Activated T-helper 17 cell treated with anti-CD3 and anti-CD28 coated beads, Interleukin-2, amount 50 U/mL, for 72 hours (primary cell): ENCODE data around the gene DNAJB13. TPM values are rescaled to one million over a fixed set of nuclear protein-coding genes. Genes with fewer than 3 reads are reported as not detected.
"Not testable (repeated sequence)": the region's sequence is repeated elsewhere in the genome, so short reads cannot be mapped to it uniquely, and the experiment has no call there.

Source experiments
- ATAC-seq: fragments of 150-1000 bp; cut with Tn5 transposase; replicated peaks from 2 replicates; pipeline ENCODE4 v1.10.0; 2021; ENCODE audit warnings: mild to moderate bottlenecking, moderate library complexity
- H3K27ac Mint-ChIP-seq: one replicate; pipeline ENCODE4 v1.8.0; 2022; ENCODE audit warnings: mixed read lengths
- H3K27me3 Mint-ChIP-seq: one replicate; pipeline ENCODE4 v1.8.0; 2022; ENCODE audit warnings: mixed read lengths
- H3K36me3 Mint-ChIP-seq: one replicate; pipeline ENCODE4 v1.8.0; 2022; ENCODE audit warnings: low read depth, mild to moderate bottlenecking, mixed read lengths
- H3K4me1 Mint-ChIP-seq: one replicate; pipeline ENCODE4 v1.8.0; 2022; ENCODE audit warnings: mixed read lengths
- H3K4me3 Mint-ChIP-seq: one replicate; pipeline ENCODE4 v1.8.0; 2022; ENCODE audit warnings: mild to moderate bottlenecking, mixed read lengths
- H3K9me3 Mint-ChIP-seq: one replicate; pipeline ENCODE4 v1.8.0; 2022; ENCODE audit warnings: mixed read lengths
- total RNA-seq, 2 donors: library from RNA; stranded (reverse); gene quantifications; one replicate each; pipeline ENCODE4 v1.2.3, GENCODE V29; 2022

The DNAJB13 gene
- total RNA-seq, result 1 to 10 TPM in 1 of 2 donors, not detected in 1; 1.2 TPM

- peak; percentile 34 for ATAC-seq
- Mint-ChIP-seq H3K27ac (no peak within 1 kb of the TSS), H3K9me3 (no peaks in the 10 kb centered on the region), H3K4me1 (no peaks in the 10 kb centered on the region), H3K27me3 (no peaks in the 10 kb centered on the region), H3K4me3 (no peak within 1 kb of the TSS), H3K36me3 (no peaks in the 10 kb centered on the region)
Measured at GRCh38 chr11:73950869-73951710, at the start of gene DNAJB13. TSS of gene DNAJB13 (plus strand) at chr11:73951026. CDS start at chr11:73951070, 44 bp downstream.

GRCh38 chr11:73902303-73902702 lies 48.5 kb upstream of the DNAJB13 start:
- Mint-ChIP-seq H3K27me3 (no peaks in the 10 kb centered on the region), H3K4me3 (no peak overlapping the region), H3K4me1 (peaks cover 4% of the 10 kb centered on the region), H3K27ac (no peak overlapping the region), H3K9me3 (no peaks in the 10 kb centered on the region), H3K36me3 (peaks cover 67% of the 10 kb centered on the region)
- ATAC-seq, result no peak

- H3K4me1 Mint-ChIP-seq, result peaks cover 9% of the 10 kb centered on the region
- no peaks in the 10 kb centered on the region for H3K27me3 Mint-ChIP-seq
- H3K4me3 Mint-ChIP-seq, result no peak overlapping the region
- peaks cover 65% of the 10 kb centered on the region for H3K36me3 Mint-ChIP-seq
- H3K9me3 Mint-ChIP-seq, result no peaks in the 10 kb centered on the region
- peak; percentile 100 for ATAC-seq
- H3K27ac Mint-ChIP-seq, result peak overlapping the region; percentile 46
Measured at GRCh38 chr11:73907191-73907590, 43.6 kb upstream of the DNAJB13 start.

- ATAC-seq, result no peak
Measured at GRCh38 chr11:73912026-73912425, 38.8 kb upstream of the DNAJB13 start.

GRCh38 chr11:73913472-73913871 lies 37.4 kb upstream of the DNAJB13 start:
- ATAC-seq, result no peak
- Mint-ChIP-seq H3K4me3 (no peak overlapping the region), H3K4me1 (peaks cover 4% of the 10 kb centered on the region), H3K27me3 (no peaks in the 10 kb centered on the region), H3K36me3 (peaks cover 93% of the 10 kb centered on the region), H3K27ac (no peak overlapping the region), H3K9me3 (no peaks in the 10 kb centered on the region)

More at GRCh38 chr11:73912026-73912425, 38.8 kb upstream of the DNAJB13 start:
- H3K4me1 Mint-ChIP-seq, result peaks cover 7% of the 10 kb centered on the region
- no peaks in the 10 kb centered on the region for H3K27me3 Mint-ChIP-seq
- H3K36me3 Mint-ChIP-seq, result peaks cover 85% of the 10 kb centered on the region
- H3K27ac Mint-ChIP-seq, result peak overlapping the region; percentile 26
- no peak overlapping the region for H3K4me3 Mint-ChIP-seq
- no peaks in the 10 kb centered on the region for H3K9me3 Mint-ChIP-seq

- no peak for ATAC-seq
- Mint-ChIP-seq H3K4me3 (no peak overlapping the region), H3K36me3 (peaks cover 96% of the 10 kb centered on the region), H3K4me1 (peaks cover 3% of the 10 kb centered on the region), H3K27ac (no peak overlapping the region), H3K27me3 (no peaks in the 10 kb centered on the region), H3K9me3 (no peaks in the 10 kb centered on the region)
Measured at GRCh38 chr11:73914284-73914683, 36.5 kb upstream of the DNAJB13 start.

- Mint-ChIP-seq H3K4me1 (no peaks in the 10 kb centered on the region), H3K9me3 (no peaks in the 10 kb centered on the region), H3K27ac (no peak overlapping the region), H3K4me3 (no peak overlapping the region), H3K27me3 (no peaks in the 10 kb centered on the region), H3K36me3 (peaks cover 88% of the 10 kb centered on the region)
- ATAC-seq, result no peak
Measured at GRCh38 chr11:73916435-73916834, 34.4 kb upstream of the DNAJB13 start.

- Mint-ChIP-seq H3K27me3 (no peaks in the 10 kb centered on the region), H3K4me3 (no peak overlapping the region)
- ATAC-seq, result no peak
Measured at GRCh38 chr11:73921180-73921579, 29.6 kb upstream of the DNAJB13 start.

GRCh38 chr11:73929388-73929787 lies 21.4 kb upstream of the DNAJB13 start:
- ATAC-seq, result no peak
- no peak overlapping the region for H3K4me3 Mint-ChIP-seq
- no peaks in the 10 kb centered on the region for H3K9me3 Mint-ChIP-seq
- no peak overlapping the region for H3K27ac Mint-ChIP-seq
- no peaks in the 10 kb centered on the region for H3K27me3 Mint-ChIP-seq
- no peaks in the 10 kb centered on the region for H3K4me1 Mint-ChIP-seq
- peaks cover 95% of the 10 kb centered on the region for H3K36me3 Mint-ChIP-seq

More at GRCh38 chr11:73921180-73921579, 29.6 kb upstream of the DNAJB13 start:
- H3K4me1 Mint-ChIP-seq, result no peaks in the 10 kb centered on the region
- no peaks in the 10 kb centered on the region for H3K9me3 Mint-ChIP-seq
- no peak overlapping the region for H3K27ac Mint-ChIP-seq
- H3K36me3 Mint-ChIP-seq, result peaks cover 84% of the 10 kb centered on the region

- Mint-ChIP-seq H3K4me3 (no peak overlapping the region), H3K36me3 (peaks cover 80% of the 10 kb centered on the region), H3K4me1 (no peaks in the 10 kb centered on the region), H3K27me3 (no peaks in the 10 kb centered on the region), H3K9me3 (no peaks in the 10 kb centered on the region), H3K27ac (no peak overlapping the region)
- ATAC-seq, result peak; percentile 66
Measured at GRCh38 chr11:73931039-73931645, 19.7 kb upstream of the DNAJB13 start.

GRCh38 chr11:73931951-73932350 lies 18.9 kb upstream of the DNAJB13 start:
- no peaks in the 10 kb centered on the region for H3K9me3 Mint-ChIP-seq
- ATAC-seq, result no peak
- H3K36me3 Mint-ChIP-seq, result peaks cover 74% of the 10 kb centered on the region
- no peak overlapping the region for H3K4me3 Mint-ChIP-seq
- no peak overlapping the region for H3K27ac Mint-ChIP-seq
- no peaks in the 10 kb centered on the region for H3K27me3 Mint-ChIP-seq
- H3K4me1 Mint-ChIP-seq, result no peaks in the 10 kb centered on the region

GRCh38 chr11:73932781-73933180 lies 18.0 kb upstream of the DNAJB13 start:
- H3K4me3 Mint-ChIP-seq, result no peak overlapping the region
- no peak overlapping the region for H3K27ac Mint-ChIP-seq
- peaks cover 66% of the 10 kb centered on the region for H3K36me3 Mint-ChIP-seq
- no peaks in the 10 kb centered on the region for H3K9me3 Mint-ChIP-seq
- no peak for ATAC-seq
- no peaks in the 10 kb centered on the region for H3K4me1 Mint-ChIP-seq
- no peaks in the 10 kb centered on the region for H3K27me3 Mint-ChIP-seq

- H3K4me1 Mint-ChIP-seq, H3K4me3 Mint-ChIP-seq, H3K9me3 Mint-ChIP-seq, ATAC-seq, H3K27me3 Mint-ChIP-seq, H3K27ac Mint-ChIP-seq: not testable (repeated sequence)
- peaks cover 33% of the 10 kb centered on the region for H3K36me3 Mint-ChIP-seq
Measured at GRCh38 chr11:73936047-73936446, 14.8 kb upstream of the DNAJB13 start.

GRCh38 chr11:73939096-73939495 lies 11.7 kb upstream of the DNAJB13 start:
- peaks cover 5% of the 10 kb centered on the region for H3K36me3 Mint-ChIP-seq
- no peaks in the 10 kb centered on the region for H3K27me3 Mint-ChIP-seq
- peaks cover 3% of the 10 kb centered on the region for H3K9me3 Mint-ChIP-seq
- ATAC-seq, result no peak
- H3K4me1 Mint-ChIP-seq, result peaks cover 4% of the 10 kb centered on the region
- no peak overlapping the region for H3K27ac Mint-ChIP-seq
- H3K4me3 Mint-ChIP-seq, result no peak overlapping the region
